Gastrocnemius medialis (tissue), 4 donors: Measurements from ENCODE around the gene KIR2DL1.
"Not testable (repeated sequence)": the region's sequence is repeated elsewhere in the genome, so short reads cannot be mapped to it uniquely, and the experiment has no call there.

Source experiments
- CTCF ChIP-seq, 5 experiments: fragments of 450-650 bp in 3 of 5; fragments of 200-600 bp in 2 of 5; sonication (generic) in 2 of 5; IDR thresholded peaks in 4 of 5; conservative IDR thresholded peaks in 1 of 5; 1 replicate in 4 of 5; 2 replicates in 1 of 5; pipeline ENCODE4 v1.5.1; 2016 to 2019; ENCODE audit warnings: antibody characterized with exemption in 5 of 5, mild to moderate bottlenecking in 3 of 5, moderate library complexity in 3 of 5
- POLR2A ChIP-seq, 2 donors: fragments of 450-650 bp; IDR thresholded peaks; one replicate each; pipeline ENCODE4 v1.6.1; 2017; ENCODE audit warnings: antibody characterized with exemption in 2 of 2, mild to moderate bottlenecking in 2 of 2, moderate library complexity in 2 of 2

- not testable (repeated sequence) for TF ChIP-seq POLR2A (IDR thresholded peaks at IDR 0.05); CTCF (IDR thresholded peaks at IDR 0.05 in 4 of 5, conservative IDR thresholded peaks at IDR 0.05 in 1 of 5)
Observed at GRCh38 chr19:54741950-54742349, 27.6 kb upstream of the KIR2DL1 start.
